ENCODE measurements around the gene TMED6.

The TMED6 gene

GRCh38 chr16:69350536-69351133 is 951 bp downstream of the TMED6 start:
- DNase-seq, result no peak

GRCh38 chr16:69349536-69349935 is 2.0 kb downstream of the TMED6 start:
- DNase-seq, result no peak

GRCh38 chr16:69348222-69348621 is 3.4 kb downstream of the TMED6 start:
- DNase-seq, result no peak

- DNase-seq, result no peak
Observed at GRCh38 chr16:69346683-69347082, 4.9 kb downstream of the TMED6 start.

GRCh38 chr16:69345923-69346322 is 5.7 kb downstream of the TMED6 start:
- no peak for DNase-seq

- no peak for DNase-seq
Observed at GRCh38 chr16:69344171-69344570, 7.4 kb downstream of the TMED6 start.

GRCh38 chr16:69340095-69340644 is 11.4 kb downstream of the TMED6 start:
- no peak for DNase-seq

GRCh38 chr16:69339289-69340094 is 12.1 kb downstream of the TMED6 start, which contains the start of the genes COG8 and NIP7:
Gene COG8 (minus strand): TSS chr16:69339564. CDS start chr16:69339552, 12 bp downstream.
Gene NIP7 (plus strand): TSS chr16:69339772. CDS start chr16:69339830, 58 bp downstream.
- peak; percentile 92 to 95 for DNase-seq

- no peak for DNase-seq
Observed at GRCh38 chr16:69338557-69339288, 12.9 kb downstream of the TMED6 start.

GRCh38 chr16:69334696-69335095 is 16.9 kb downstream of the TMED6 start:
- DNase-seq, result no peak

GRCh38 chr16:69330286-69331109 is 21.1 kb downstream of the TMED6 start, which contains the start of gene PDF:
Gene PDF (minus strand): TSS chr16:69330588. CDS start chr16:69330570, 18 bp downstream.
- DNase-seq, result peak; percentile 68 to 84

GRCh38 chr16:69329369-69330285 is 22.0 kb downstream of the TMED6 start:
- no peak for DNase-seq

- DNase-seq, result no peak
Observed at GRCh38 chr16:69328854-69329316, 22.7 kb downstream of the TMED6 start.

GRCh38 chr16:69327585-69328310 is 23.8 kb downstream of the TMED6 start:
- no peak for DNase-seq

GRCh38 chr16:69326172-69326873 is 25.3 kb downstream of the TMED6 start:
- DNase-seq, result no peak

GRCh38 chr16:69325784-69326171 is 25.8 kb downstream of the TMED6 start:
- no peak for DNase-seq

- DNase-seq, result no peak
Observed at GRCh38 chr16:69324585-69325253, 26.9 kb downstream of the TMED6 start.

- DNase-seq, result no peak
Observed at GRCh38 chr16:69324013-69324531, 27.5 kb downstream of the TMED6 start.

GRCh38 chr16:69323415-69323814 is 28.2 kb downstream of the TMED6 start:
- DNase-seq, result no peak
